HepG2 (cell line): ENCODE measurements around the gene CSF3R.

ENCODE experiments used
- AFF4 ChIP-seq: sonication (generic); formaldehyde crosslinking; IDR thresholded peaks from 2 replicates; pipeline ENCODE4 v1.4.0; 2020; ENCODE audit warnings: missing genetic modification reagents
- ESRRA ChIP-seq: sonication (generic); formaldehyde crosslinking; IDR thresholded peaks from 2 replicates; pipeline ENCODE4 v1.5.1; 2020; ENCODE audit warnings: mild to moderate bottlenecking, low read depth, missing genetic modification reagents
- MTF1 ChIP-seq: sonication (generic); formaldehyde crosslinking; IDR thresholded peaks from 2 replicates; pipeline ENCODE4 v1.5.0; 2020; ENCODE audit warnings: missing genetic modification reagents
- SKIL ChIP-seq: sonication (generic); formaldehyde crosslinking; IDR thresholded peaks from 2 replicates; pipeline ENCODE4 v1.8.0; 2022; ENCODE audit warnings: missing genetic modification reagents, mild to moderate bottlenecking, moderate library complexity, borderline replicate concordance
- SPEN ChIP-seq: sonication (generic); formaldehyde crosslinking; IDR thresholded peaks from 2 replicates; pipeline ENCODE4 v1.5.1; 2020; ENCODE audit warnings: low read depth, mild to moderate bottlenecking, missing genetic modification reagents
- TARDBP ChIP-seq: sonication (generic); formaldehyde crosslinking; IDR thresholded peaks from 2 replicates; pipeline ENCODE4 v1.8.0; 2022; ENCODE audit warnings: mild to moderate bottlenecking, missing genetic modification reagents
- TFAP4 ChIP-seq: sonication (generic); IDR thresholded peaks from 2 replicates; pipeline ENCODE4 v1.6.1; 2016; ENCODE audit warnings: low read depth, borderline replicate concordance
- ZNF292 ChIP-seq: sonication (generic); formaldehyde crosslinking; IDR thresholded peaks from 2 replicates; pipeline ENCODE4 v1.8.1; 2022; ENCODE audit warnings: mild to moderate bottlenecking, low read depth, missing genetic modification reagents, borderline replicate concordance
- ZNF513 ChIP-seq: sonication (generic); formaldehyde crosslinking; conservative IDR thresholded peaks from 2 replicates; pipeline ENCODE4 v1.5.0; 2020; ENCODE audit warnings: missing genetic modification reagents
- ZNF740 ChIP-seq: sonication (generic); formaldehyde crosslinking; IDR thresholded peaks from 2 replicates; pipeline ENCODE4 v1.4.0; 2020; ENCODE audit warnings: missing genetic modification reagents

GRCh38 chr1:36530791-36531190, 48.1 kb upstream of the CSF3R start:
- no peak for TF ChIP-seq ESRRA (CRISPR knock-in tag)
- no peak for TF ChIP-seq ZNF740
- TF ChIP-seq AFF4 (CRISPR knock-in tag) = no peak
- no peak for TF ChIP-seq TFAP4
- TF ChIP-seq ZNF292 (CRISPR knock-in tag) = no peak
- TF ChIP-seq ZNF513 (CRISPR knock-in tag) = no peak
- no peak for TF ChIP-seq SKIL
- no peak for TF ChIP-seq TARDBP
- no peak for TF ChIP-seq SPEN (CRISPR knock-in tag)
- TF ChIP-seq MTF1 (CRISPR knock-in tag) = no peak
